GM19452 (cell line): ENCODE results near the gene CD226.
"Not testable (repeated sequence)": the region's sequence is repeated elsewhere in the genome, so short reads cannot be mapped to it uniquely, and the experiment has no call there.

Experiments
- ATAC-seq: cut with Tn5 transposase; IDR thresholded peaks from one replicate; pipeline ENCODE4 v1.9.1; 2021; ENCODE audit not compliant: unreplicated experiment

Gene CD226

DNA sequence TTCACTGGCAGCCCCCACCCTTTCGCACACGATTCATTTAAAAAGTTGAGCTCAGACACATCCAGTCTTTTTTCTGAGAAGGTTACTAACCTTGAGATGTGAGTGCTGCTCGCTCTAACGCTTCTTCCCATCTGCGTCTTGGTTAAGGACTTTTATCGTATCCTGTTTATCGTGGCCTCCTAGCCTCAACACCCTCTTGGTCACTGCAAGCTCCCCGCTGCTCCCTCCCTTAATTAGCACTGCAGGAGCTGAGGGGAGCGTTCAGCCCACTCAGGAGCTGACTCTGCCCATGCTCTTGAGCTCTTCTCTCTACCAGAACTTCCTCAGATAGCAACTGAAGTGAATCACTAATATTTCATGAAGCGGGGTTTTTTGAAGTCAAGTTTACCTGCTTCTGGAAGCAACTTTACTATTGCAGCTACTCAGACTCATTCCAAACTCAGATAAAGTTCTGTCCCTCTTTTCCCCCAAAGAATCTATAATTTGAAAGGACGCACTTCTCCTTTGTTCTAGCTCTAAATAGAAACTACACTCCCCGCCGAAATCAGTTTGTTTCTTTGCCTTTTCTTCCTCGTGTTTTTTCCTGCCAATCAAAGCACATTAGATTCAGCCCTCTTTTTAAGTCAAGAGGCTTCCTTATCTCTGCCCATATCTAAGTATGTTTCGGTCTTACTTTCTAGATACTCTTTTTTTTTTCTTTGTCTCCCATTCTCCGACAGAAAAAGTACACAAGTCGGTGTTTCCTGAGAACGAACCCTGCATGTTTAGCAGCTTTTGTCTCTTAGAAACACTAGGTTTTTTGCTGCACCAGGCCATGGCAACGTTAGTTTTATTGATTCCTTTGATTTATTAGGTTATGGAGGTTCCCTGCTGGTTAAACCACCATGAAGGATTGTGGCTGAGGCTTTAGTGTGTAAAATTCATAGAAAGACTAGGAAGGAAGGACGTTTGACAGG, 9.3 kb upstream of the CD226 start:
- no peak for ATAC-seq

DNA sequence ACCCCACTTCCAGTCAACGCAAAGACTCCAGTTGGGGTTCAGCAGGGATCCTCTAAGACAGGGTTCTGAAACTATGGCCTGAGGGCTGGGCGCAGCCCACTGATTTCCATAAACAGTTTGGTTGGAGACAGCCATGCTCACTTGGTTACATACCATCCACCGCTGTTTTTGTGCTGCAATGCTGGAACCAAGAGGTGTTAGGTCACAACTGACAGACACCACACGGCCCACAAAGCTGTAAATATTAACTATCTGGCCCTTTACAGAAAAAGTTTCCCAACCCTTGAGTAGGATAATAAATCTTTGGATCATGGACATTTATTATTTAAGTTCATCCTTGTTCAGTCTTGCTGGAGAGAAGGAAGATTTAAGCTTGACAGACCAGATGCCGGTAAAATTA, 8.4 kb upstream of the CD226 start:
- ATAC-seq, result peak; percentile 39

DNA sequence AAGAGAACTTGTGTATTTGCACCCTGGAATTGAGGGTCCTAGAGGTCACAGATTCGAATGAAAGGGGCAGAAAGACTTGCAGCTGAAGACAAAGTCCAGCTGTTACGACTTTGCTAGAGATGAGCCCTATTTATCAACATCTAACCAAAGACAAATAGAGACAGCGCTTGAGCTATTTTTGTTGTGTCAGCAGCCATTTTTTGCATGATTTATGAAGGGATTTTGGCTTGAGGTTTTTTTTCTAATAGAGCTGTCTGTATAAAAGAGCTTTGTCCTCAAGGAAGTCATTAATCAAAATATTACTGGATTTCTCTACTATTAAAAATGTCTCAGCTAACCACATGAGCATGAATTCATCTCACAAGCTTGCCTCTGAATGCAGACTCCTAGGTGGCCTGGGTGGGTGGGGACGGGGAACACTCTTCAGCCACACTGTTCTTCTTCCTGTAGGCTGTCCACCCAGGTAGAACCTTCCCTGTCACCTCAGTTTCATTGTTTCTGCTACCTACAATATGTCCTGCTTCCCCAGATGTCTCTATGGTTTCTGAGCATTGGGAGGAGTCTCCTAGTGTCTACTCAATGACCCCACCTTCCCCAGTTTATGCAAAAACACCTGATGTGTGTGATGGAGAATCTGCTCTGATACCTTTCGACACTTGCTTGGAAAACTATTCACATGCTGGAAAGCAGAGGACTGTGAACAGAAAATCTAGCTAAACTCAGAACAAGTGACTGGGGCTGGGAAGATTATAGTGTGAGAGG, 7.2 kb upstream of the CD226 start:
- no peak for ATAC-seq

DNA sequence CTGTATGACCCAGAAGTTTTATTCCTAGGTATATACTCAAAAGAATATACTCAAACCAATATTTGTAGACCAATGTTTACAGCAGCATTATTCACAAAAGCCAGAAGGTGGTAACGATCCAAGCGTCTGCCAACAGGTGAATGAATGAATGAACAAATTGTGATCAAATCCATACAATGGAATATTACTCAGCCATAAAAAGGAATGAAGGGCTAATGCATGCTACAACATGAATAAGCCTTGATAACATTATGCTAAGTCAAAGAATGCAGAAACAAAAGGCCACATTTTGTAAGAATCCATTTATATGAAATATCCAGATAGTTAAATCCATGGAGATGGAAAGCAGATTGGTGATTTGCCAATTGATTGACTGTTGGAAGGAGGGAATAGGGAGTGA, 5.5 kb upstream of the CD226 start:
- ATAC-seq, result no peak

DNA sequence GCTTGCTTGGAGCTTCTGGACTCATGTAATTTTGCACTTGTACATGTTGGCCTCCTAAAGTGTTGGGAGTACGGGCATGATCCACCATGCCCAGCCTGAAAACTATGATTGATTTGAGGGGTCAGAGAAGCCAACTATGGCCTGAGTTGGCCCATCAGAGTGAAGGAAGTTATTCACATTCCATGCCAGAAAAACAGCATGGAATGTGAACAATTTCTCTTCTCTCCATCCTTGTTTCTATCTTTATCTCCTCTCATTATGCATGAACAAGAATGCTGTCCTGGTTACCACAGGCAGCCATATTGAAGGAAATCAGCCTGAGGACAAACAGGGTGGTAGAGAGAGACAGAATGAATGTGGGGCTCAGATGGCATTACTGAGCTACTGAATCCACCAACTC, 3.5 kb upstream of the CD226 start:
- no peak for ATAC-seq

DNA sequence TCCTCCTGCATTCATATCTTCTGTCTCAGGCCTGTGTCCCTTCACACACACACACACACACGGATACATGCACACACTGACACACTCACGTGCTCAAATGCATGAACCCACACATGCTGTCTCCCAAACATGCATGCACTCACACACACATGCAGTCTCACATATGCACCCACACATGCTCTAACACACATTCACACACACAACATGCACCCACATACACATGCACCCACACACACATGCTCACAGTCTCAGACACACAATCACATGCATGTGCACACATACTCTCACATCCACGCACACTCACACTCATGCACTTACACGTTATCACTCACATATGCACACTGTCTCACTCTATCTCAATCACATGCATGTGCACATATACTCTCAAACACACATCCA, 1.9 kb upstream of the CD226 start:
- no peak for ATAC-seq

DNA sequence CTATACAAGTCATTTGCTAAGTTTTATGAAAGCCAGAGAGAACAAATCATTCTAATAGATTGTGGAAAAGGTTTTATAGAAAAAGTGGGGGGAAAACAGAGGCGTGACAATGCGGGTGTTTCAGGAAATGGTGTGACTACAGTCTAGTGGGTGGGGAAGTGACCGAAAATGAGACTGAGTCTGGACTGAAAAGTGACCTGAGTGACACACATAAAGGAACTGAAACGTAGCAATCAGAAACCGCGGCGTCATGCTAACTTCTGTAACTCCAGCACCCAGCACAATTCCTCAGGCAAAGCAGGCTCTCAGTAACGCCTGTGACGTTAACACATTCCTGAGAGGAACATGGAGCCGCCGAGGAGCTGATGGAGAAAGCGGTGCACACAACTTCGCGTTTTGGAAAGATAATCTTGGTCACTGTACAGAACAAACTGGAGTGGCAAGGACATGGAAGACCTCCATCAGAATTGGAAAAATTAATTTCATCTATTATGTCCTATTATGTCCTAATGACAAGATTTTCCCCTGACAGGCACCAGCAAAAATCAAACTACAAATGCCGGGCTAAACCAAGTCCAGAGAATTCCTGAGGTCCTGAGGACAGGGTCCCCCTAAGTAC, 1.4 kb upstream of the CD226 start:
- peak; percentile 91 for ATAC-seq

DNA sequence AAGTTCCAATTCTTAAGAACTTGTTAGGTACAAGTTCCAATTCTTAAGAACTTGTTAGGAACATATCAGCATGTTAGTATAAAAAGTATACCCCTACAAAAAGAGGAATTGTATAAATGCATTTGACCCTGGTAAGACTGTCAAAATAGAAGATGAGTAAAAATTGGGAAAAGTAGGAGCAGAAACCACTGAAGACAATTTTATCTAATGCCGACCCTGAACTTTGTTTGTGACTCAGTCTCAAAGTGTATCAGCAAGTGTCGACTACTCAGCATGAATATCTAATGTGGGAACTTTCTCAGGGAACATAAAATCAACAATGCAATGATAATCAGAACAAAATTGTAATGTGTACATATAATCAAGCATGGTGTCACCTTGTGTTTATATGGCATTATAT, 583 bp upstream of the CD226 start:
- ATAC-seq, result peak; percentile 3

DNA sequence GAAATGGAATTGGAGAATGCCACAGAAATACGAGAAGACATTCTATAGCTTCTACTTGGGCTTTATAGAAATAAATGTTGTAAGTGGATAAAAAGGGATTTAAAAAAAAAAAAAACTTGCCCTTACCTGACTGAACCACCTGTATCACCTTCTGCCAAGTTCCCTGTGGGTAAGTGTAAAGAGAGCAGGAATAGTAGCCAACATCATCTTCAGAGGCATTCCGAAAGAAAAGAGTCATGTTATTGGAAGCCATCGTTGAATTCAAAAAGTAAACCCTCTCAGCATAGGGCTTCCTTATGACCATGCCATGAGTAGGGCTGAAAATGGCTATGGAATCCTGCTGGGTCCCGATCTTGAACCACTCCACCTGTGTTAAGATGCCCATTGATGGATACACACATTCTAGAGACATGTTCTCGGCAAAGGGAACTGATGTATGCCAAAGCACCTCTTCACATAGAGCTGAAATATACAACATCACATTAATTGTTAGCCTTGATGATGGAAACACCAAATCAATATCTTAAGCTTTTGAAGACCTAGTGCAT, 991 bp downstream of the CD226 start:
- no peak for ATAC-seq

DNA sequence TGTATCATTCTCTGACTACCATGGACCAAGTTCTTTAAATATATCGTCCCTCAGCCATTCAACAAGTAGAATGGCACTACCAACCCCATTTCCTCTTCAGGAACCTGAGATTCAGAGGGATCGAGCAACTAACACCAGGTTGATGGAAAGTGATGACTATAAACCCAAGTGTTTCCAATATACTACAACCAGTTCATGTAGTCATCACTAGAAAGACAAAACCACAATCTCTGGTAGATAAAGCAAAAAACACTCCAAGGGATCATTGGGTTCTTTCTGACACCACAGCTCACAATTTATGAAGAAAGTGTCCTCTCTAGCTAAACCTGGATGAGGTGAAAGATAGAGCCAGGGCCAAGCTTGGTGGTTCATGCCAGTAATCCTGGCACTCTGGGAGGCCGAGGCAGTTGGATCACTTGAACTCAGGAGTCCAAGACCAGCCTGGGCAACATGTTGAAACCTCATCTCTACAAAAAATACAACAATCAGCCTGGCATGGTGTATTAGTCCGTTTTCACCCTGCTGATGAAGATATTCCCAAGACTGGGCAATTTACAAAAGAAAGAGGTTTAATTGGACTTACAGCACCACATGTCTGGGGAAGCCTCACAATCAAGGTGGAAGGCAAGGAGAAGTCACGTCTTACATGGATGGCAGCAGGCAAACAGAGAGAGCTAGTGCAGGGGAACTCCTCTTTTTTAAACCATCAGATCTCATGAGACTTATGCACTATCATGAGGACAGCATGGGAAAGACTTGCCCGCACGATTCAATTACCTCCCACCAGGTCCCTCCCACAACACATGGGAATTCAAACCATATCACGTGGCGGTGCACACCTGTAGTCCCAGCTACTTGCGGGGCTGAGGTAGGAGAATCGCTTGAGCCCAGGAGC, 2.2 kb downstream of the CD226 start:
- ATAC-seq, result no peak

DNA sequence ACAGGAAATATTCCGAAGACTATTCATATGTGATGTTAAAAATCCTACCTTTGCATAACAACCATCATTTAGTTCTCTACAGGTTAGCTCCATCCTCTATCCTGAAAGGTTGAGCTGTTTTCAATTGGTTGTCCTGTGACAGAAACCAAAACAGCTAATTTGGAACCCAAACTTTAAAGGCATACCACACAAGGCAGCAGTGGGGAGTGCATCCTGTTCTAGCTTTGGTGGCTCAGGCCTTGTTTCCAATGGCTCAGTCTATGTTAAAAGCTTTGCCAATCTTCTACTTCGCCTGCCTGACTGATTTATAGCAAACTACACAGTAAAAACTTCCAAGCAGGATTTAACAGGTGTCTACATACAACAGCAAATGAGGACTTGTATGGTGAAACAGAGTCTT, 3.2 kb downstream of the CD226 start:
- ATAC-seq, result no peak

DNA sequence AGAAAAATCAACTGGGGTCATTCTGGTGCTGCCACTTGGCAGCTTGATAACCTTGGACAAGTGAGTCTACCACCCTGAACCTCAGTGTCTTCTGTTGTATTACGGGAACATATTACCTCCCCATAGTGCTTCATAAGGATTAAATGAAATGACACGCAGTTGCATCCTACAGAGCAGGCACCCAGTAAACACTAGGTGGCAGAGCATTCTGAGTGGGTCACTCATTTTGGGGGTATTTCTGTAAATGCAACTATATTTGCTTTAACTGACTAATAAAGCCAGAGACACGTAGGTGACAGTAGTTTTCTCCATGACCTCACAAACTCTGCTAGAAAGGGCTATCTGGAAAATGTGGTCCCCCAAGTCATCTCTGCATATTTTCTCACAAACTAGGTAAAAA, 4.7 kb downstream of the CD226 start:
- no peak for ATAC-seq

DNA sequence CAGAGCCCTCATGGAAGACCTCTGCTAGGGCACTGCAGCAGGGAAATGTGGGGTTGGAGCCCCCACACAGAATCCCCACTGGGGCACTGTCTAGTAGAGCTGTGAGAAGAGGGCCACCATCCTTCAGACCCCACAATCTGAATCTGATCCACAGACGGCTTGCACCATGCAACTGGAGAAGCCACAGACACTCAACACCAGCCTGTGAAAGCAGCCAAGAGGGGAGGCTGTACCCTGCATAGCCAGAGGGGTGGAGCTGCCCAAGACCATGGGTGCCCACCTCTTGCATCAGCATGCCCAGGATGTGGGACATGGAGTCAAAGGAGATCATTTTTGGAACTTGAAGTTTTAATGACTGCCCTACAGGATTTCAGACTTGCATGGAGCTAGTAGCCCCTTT, 6.5 kb downstream of the CD226 start:
- no peak for ATAC-seq

DNA sequence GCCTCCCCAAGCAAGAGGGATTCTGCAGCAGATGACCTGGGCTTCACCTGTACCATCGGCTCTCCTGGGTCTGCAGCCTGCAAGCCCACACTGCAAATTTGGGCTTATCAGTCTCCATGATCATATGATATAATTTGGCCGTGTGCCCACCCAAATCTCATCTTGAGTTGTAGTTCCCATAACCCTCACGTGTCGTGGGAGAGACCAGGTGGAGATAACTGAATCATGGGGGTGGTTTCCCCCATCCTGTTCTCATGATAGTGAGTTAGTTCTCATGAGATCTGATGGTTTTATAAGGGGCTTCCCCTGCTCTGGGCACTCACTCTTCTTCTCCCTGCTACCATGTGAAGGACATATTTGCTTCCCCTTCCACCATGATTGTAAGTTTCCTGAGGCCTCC, 7.9 kb downstream of the CD226 start:
- not testable (repeated sequence) for ATAC-seq

DNA sequence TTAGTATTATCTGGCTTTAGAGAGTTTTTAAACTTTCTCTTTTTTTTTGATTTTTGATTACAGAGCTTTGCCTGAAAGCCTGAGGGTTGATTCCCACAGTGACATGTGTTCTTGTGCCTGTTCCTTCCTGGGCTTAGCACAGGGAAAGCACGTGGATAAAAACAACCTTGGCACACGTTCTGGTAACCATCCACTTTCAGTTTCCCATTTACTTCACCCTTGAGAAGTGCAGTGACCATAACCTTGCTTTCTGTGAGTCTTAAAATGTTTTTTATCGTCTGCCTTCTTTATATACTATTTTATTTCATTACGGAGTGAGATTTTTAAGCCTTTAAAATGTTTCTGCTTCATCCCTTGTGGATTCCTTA, 11.5 kb downstream of the CD226 start:
- peak; percentile 23 for ATAC-seq

DNA sequence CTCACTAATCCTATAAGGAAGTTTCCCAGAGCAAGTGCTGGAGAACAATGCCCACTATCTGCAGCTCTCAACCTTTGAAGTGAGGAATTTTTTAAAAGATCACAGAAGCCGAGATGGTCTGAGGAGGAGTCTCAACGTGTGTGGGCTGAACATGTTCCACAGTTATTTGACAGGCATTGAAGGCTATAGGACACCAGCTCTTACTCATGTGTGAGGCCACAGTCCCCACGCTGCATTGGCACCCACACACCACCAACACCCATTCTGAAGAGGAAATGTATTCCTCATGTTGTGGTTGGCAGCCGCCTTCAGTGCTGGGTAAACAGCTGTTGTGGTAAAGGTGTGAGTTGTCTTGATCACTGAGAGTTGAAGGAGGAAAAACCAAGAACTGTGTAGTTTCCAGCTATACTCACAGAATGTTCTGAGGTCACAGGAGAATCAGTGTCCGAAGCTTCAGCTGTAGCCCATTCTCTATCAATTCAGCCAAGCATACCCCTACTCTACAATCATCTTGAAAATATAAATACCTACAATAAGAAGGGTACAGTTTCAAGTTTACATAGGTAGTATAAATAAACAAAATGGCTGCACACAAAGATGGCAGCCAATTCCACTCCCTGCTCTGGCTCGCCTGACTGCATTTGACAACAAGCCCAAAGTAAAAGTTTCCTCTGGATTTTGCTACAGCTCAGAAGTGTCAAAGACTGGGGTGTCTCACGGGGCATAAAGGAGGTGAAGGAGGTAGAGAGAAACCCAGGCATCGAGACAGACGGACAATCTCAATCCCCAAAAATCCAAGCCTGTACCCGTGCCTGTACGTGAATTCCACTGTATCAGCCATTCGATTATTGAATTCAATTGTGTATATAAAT, 12.1 kb downstream of the CD226 start:
- ATAC-seq, result peak; percentile 97

DNA sequence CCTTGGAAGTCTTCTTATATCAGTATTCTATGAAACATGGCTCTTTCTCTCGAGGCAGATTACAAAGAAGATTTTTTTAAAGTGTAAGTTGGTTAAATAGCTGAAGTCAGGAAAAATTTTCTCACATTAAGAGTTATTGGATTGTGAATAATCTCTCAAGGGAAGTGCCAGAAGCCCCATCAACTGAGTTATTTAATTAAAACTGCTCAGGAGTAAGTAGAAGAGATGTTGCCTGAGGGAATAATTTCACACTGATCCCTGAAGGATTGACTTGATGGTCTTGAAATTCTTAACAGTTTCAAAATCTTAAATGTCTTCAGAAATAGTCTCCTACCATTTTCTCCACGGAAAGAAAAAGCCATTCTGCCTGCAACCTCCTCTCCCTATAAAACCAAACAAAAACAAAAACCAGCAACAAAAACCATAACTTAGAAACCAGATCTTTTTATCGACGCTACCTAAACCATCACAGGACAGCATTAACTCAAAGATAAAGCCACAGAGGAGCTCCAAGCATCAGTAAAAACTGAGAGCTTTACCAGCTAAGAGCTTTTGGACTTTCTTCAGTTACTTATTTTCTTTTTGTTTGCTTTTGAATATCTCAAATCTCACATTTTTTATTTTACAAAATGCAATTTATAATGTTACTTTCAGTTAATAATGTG, 12.9 kb downstream of the CD226 start:
- ATAC-seq, result no peak

DNA sequence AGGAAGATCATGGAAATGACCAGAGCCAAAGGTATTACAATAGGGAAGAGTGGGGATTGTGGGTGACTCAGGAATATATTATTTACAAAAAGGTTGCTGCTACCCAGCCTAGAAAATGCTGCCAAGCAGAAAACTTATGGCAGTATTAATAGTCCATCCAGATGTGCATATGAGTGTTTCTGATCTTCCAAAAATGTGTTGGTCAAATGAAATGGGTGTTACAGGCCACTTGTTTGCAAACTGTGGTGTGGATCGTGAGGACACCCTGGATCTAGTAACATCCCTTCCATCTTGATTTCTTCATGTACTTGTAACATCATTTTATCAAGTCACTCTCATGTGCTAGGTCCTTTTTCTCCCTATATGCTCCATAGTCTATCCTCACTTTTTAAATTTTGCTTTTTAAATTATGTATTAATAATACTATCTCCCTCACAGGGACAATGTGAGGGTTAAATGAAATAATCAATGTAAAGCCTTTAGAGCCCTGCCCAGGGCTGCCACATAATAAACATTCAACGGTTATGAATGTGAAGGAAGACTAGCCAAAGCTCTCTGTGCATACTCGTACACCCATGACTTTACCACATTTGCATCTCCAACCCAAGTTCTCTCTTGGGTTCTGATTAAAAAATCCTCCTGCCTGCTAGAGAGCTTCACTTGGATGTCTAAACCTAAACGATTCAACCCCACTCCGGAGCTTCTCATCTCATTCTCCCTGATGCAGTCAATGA, 18.5 kb downstream of the CD226 start:
- ATAC-seq, result no peak
